Uterus (tissue), 4 donors: ENCODE results near the gene CTTNBP2. TPM values are rescaled to one million over a fixed set of nuclear protein-coding genes. Genes with fewer than 3 reads are reported as not detected.

Experiments used
- DNase-seq, 2 donors: peaks; one replicate each; pipeline ENCODE4 v3.0.0-alpha.2; 2019 to 2020
- H3K27ac ChIP-seq, 2 donors: fragments of 200-600 bp; sonication (generic); 1 replicate in 1 of 2; 2 replicates in 1 of 2; pipeline ENCODE4 v1.5.1; 2016 to 2018
- H3K27me3 ChIP-seq, 2 donors: fragments of 200-600 bp; sonication (generic); one replicate each; pipeline ENCODE4 v1.5.1; 2018 to 2019; ENCODE audit warnings: control low read depth in 1 of 2
- H3K36me3 ChIP-seq, 2 donors: fragments of 200-600 bp; sonication (generic); one replicate each; pipeline ENCODE4 v1.5.1; 2019; ENCODE audit warnings: control low read depth in 1 of 2
- H3K4me1 ChIP-seq, 2 donors: fragments of 200-600 bp; sonication (generic); one replicate each; pipeline ENCODE4 v1.5.1; 2018 to 2019; ENCODE audit warnings: control low read depth in 1 of 2
- H3K4me3 ChIP-seq, 2 donors: fragments of 200-600 bp; sonication (generic); 1 replicate in 1 of 2; 2 replicates in 1 of 2; pipeline ENCODE4 v1.5.1; 2018 to 2019; ENCODE audit warnings: mild to moderate bottlenecking in 1 of 2
- H3K9me3 ChIP-seq, 2 donors: fragments of 200-600 bp; sonication (generic); one replicate each; pipeline ENCODE4 v1.5.1; 2019; ENCODE audit warnings: control low read depth in 1 of 2
- CTCF ChIP-seq, 4 experiments: fragments of 200-600 bp in 2 of 4; fragments of 450-650 bp in 2 of 4; sonication (generic) in 2 of 4; IDR thresholded peaks; one replicate each; pipeline ENCODE4 v1.5.1; 2016 to 2019; ENCODE audit warnings: antibody characterized with exemption in 4 of 4, mild to moderate bottlenecking in 2 of 4, moderate library complexity in 1 of 4
- POLR2A ChIP-seq, 2 donors: fragments of 450-650 bp; IDR thresholded peaks; one replicate each; pipeline ENCODE4 v1.6.1; 2016; ENCODE audit warnings: antibody characterized with exemption in 2 of 2, mild to moderate bottlenecking in 1 of 2, moderate library complexity in 1 of 2
- intact Hi-C: fragments of 100-400 bp; cut with DNase I; formaldehyde crosslinking; loops from one replicate; pipeline ENCODE4 v1.15.1; 2023; ENCODE audit warnings: low total_unique reads
- total RNA-seq, 4 donors: library from RNA; depleted of rRNA in 3 of 4; stranded (reverse); fragments of >200 nt in 3 of 4; gene quantifications; one replicate each; pipeline versions ENCODE4 v1.1.0 to v1.2.4, GENCODE V29; 2014 to 2023
- donor health status: DM: yes; HTN: yes; CAD: no.

Gene CTTNBP2
- total RNA-seq, 4 donors from 2014 or later = 16.4 to 87.9 (median 35.0) TPM

DNA sequence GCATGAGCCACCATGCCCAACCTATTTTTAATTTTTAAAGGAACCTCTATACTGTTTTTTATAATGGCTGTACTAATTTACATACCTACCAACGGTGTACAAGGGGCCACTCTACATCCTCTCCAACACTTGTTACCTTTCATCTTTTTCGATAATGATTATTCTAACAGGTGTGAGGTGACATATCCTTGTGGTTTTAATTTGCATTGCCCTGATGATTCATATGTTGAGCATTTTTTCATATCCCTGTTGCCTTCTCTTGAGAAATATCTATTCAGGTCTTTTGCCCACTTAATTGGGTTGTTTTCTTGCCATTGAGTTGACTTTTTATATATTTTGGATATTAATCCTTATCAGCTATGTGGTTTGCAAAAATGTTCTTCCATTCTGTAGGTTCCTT lies 167.0 kb downstream of the CTTNBP2 start:
- TF ChIP-seq CTCF (IDR thresholded peaks at IDR 0.05) = no peak
- intact Hi-C loops = no loop called here
- Histone ChIP-seq H3K27me3 (no peaks in the 10 kb centered on the region), H3K36me3 (no peaks in the 10 kb centered on the region), H3K9me3 (no peaks in the 10 kb centered on the region), H3K4me1 (no peaks in the 10 kb centered on the region), H3K27ac (no peak overlapping the region), H3K4me3 (no peak overlapping the region)
- DNase-seq = no peak

DNA sequence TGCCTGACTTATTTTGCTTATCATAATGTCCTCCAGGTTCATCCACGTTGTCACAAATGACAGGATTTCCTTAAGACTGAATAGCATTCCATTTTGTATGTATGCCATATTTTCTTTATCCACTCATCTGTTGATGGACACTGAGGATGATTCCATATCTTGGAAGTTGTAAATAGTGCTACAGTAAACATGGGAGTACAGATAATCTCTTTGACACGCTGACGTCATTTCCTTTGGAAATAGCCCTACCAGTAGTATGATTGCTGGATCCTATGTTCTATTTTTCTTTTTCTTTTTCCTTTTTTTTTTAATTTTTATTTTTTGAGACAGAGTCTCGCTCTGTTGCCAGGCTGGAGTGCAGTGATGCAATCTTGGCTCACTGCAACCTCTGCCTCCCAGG lies 167.6 kb downstream of the CTTNBP2 start:
- H3K4me1 ChIP-seq = no peaks in the 10 kb centered on the region
- H3K27ac ChIP-seq = no peak overlapping the region
- TF ChIP-seq POLR2A (IDR thresholded peaks at IDR 0.05) (no peak), CTCF (IDR thresholded peaks at IDR 0.05) (no peak)
- intact Hi-C loops = no loop called here
- H3K36me3 ChIP-seq = no peaks in the 10 kb centered on the region
- H3K4me3 ChIP-seq = no peak overlapping the region
- no peaks in the 10 kb centered on the region for H3K9me3 ChIP-seq
- DNase-seq = no peak
- no peaks in the 10 kb centered on the region for H3K27me3 ChIP-seq

DNA sequence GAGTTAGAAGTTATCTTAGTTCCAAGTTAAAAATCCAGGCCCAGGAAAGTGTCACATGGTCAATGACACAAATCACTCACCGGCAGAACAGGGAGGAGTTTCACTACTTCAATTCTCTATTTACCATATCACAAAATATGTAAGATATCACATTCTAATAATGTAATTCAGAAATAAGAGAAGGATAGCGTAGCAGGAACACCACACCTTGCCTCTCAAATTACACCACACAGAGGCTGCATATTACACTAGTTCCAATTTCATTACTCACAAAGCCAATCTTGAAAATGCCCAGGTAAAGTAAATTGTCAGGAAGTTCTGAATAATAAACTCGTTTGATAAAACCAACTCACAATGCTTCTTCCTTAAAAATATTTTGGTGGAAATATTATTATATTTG lies 169.2 kb downstream of the CTTNBP2 start:
- TF ChIP-seq CTCF (IDR thresholded peaks at IDR 0.05) = no peak
- TF ChIP-seq POLR2A (IDR thresholded peaks at IDR 0.05) = no peak
- Histone ChIP-seq H3K9me3 (no peaks in the 10 kb centered on the region), H3K4me1 (no peaks in the 10 kb centered on the region), H3K4me3 (no peak overlapping the region), H3K27me3 (no peaks in the 10 kb centered on the region), H3K27ac (no peak overlapping the region), H3K36me3 (no peaks in the 10 kb centered on the region)
- no peak for DNase-seq
- intact Hi-C loops = no loop called here

DNA sequence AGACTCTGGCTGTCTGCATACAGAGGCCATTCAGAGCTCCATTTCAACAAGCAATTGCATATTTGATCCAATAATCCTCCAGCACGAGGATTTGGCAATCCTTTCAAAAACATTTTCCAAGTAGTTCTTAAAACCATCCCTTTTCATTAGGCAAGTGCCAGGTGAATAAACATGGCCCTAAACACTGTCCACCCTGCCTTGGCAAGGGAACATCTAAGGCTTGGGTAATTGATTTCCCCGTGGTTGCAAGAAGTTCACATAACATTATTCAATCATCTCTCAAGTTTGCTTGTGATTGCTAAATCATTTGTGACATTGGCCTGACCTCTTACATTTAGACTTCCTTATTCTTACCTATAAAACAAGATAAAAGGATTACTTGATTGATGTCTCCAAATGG lies 175.2 kb downstream of the CTTNBP2 start:
- H3K4me3 ChIP-seq = no peak overlapping the region
- intact Hi-C loops = no loop called here
- no peaks in the 10 kb centered on the region for H3K27me3 ChIP-seq
- no peak for DNase-seq
- H3K36me3 ChIP-seq = no peaks in the 10 kb centered on the region
- H3K4me1 ChIP-seq = no peaks in the 10 kb centered on the region
- TF ChIP-seq CTCF (IDR thresholded peaks at IDR 0.05) = no peak
- TF ChIP-seq POLR2A (IDR thresholded peaks at IDR 0.05) = no peak
- no peaks in the 10 kb centered on the region for H3K9me3 ChIP-seq
- H3K27ac ChIP-seq = no peak overlapping the region

DNA sequence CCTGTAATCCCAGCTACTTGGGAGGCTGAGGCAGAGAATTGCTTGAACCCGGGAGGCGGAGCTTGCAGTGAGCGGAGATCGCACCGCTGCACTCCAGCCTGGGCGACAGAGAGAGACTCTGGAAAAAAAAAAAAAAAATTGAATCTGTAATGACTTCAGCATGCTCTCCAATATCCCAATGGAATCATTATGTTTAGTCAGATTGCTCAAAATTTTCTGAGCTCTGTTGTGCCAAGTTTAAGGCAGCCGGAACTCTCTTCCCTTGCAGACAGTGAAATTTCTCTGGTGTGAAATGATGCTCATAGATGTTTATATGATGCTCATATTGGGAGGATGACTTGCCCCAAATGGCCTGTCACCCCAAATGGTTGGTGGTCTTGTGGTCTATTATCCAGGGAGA lies 180.9 kb downstream of the CTTNBP2 start:
- no peaks in the 10 kb centered on the region for H3K27me3 ChIP-seq
- no peak overlapping the region for H3K27ac ChIP-seq
- TF ChIP-seq CTCF (IDR thresholded peaks at IDR 0.05) = no peak
- no peak for TF ChIP-seq POLR2A (IDR thresholded peaks at IDR 0.05)

More for the DNA sequence above, 180.9 kb downstream of the CTTNBP2 start:
- intact Hi-C loops = no loop called here
- no peaks in the 10 kb centered on the region for H3K36me3 ChIP-seq
- DNase-seq = no peak
- no peaks in the 10 kb centered on the region for H3K4me1 ChIP-seq
- H3K4me3 ChIP-seq = no peak overlapping the region
- no peaks in the 10 kb centered on the region for H3K9me3 ChIP-seq
